ENCODE results near the gene CSGALNACT2. TPM values are rescaled to one million over a fixed set of nuclear protein-coding genes. Genes with fewer than 3 reads are reported as not detected.

The CSGALNACT2 gene
- total and polyA plus RNA-seq, 2 donors (not counting 1 experiment from before 2014, with no cell fraction given): 10.9 to 24.0 TPM

DNA sequence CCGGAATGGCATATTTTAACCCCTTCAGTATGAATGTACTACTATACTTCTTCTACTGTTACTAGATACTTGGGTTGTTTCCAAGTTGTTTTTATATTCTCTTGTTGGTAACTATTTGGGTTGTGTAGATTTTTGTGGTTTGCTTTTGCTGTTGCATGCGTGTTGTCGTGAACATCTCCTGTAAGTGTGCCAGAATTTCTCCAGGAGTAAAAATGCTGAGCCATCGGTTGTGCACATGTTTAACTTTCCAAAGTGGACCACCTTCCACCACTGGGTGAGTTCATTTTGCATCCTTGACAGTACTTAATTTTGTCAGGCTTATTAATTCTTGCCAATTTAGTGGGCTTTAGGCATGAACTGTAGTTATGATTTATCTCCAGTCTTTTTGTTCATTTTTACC lies 47.9 kb downstream of the CSGALNACT2 start:
- Mint-ChIP-seq H3K27ac (no peak overlapping the region), H3K4me1 (no peaks in the 10 kb centered on the region), H3K27me3 (no peaks in the 10 kb centered on the region), H3K4me3 (no peak overlapping the region), H3K9me3 (ENCODE audit: insufficient read depth) (no peaks in the 10 kb centered on the region)
- no peak overlapping the region for H2AFZ ChIP-seq (ENCODE audit: insufficient read depth, low read depth, low read length, poor library complexity, severe bottlenecking)
- DNase-seq: no peak
- CTCF ChIA-PET: no interaction called here
- no peaks in the 10 kb centered on the region for H3K27me3 ChIP-seq (replicated peaks in 1 of 4; ENCODE audit: control extremely low read depth in 1 of 4, control insufficient read depth in 3 of 4, insufficient read depth in 4 of 4, low read length in 3 of 4)
- H3K4me3 ChIP-seq (ENCODE audit: control extremely low read depth in 1 of 5, extremely low read depth in 1 of 5, insufficient read depth in 1 of 5, low read depth in 2 of 5, low read length in 4 of 5): no peak overlapping the region
- no peaks in the 10 kb centered on the region for H3K79me2 ChIP-seq (ENCODE audit: control insufficient read depth, insufficient read depth, low read length)
- POLR2A ChIA-PET: no interaction called here
- peaks cover 9% of the 10 kb centered on the region in 2 experiments for H3K36me3 ChIP-seq (replicated peaks in 1 of 2; ENCODE audit: control extremely low read depth in 1 of 2, control insufficient read depth in 1 of 2, extremely low read depth in 1 of 2, insufficient read depth in 2 of 2, low read length in 1 of 2)
- no peak overlapping the region for H3K27ac ChIP-seq (ENCODE audit: low read length in 2 of 2)
- TF ChIP-seq EZH2 (IDR thresholded peaks at IDR 0.05; ENCODE audit: borderline replicate concordance, insufficient read depth, low read depth, low read length, poor library complexity, severe bottlenecking): no peak
- H3K9ac ChIP-seq (ENCODE audit: low read length): no peak overlapping the region
- H3K9me3 ChIP-seq (ENCODE audit: control extremely low read depth in 1 of 3, control insufficient read depth in 2 of 3, insufficient read depth in 1 of 3, low read length in 2 of 3): no peaks in the 10 kb centered on the region
- no peaks in the 10 kb centered on the region for H4K20me1 ChIP-seq (ENCODE audit: control insufficient read depth, insufficient read depth, low read length, poor library complexity, severe bottlenecking)
- no peaks in the 10 kb centered on the region for H3K4me1 ChIP-seq (ENCODE audit: control insufficient read depth in 2 of 2, insufficient read depth in 2 of 2, low read length in 2 of 2)
- intact Hi-C loops (cut with micrococcal nuclease): no loop called here
- no CpG with 5 or more reads among the region's 4 CpGs for WGBS (ENCODE audit: insufficient coverage)
- no peak overlapping the region for H3K4me2 ChIP-seq (replicated peaks; ENCODE audit: low read depth, low read length, poor library complexity, severe bottlenecking)
- no peak for ATAC-seq (ENCODE audit: low read depth)

GRCh38 chr10:43187213-43187612 lies 49.0 kb downstream of the CSGALNACT2 start:
- Mint-ChIP-seq H3K4me1 (no peaks in the 10 kb centered on the region), H3K9me3 (ENCODE audit: insufficient read depth) (no peaks in the 10 kb centered on the region), H3K27ac (no peak overlapping the region), H3K4me3 (no peak overlapping the region), H3K27me3 (no peaks in the 10 kb centered on the region)
- WGBS (ENCODE audit: insufficient coverage): 100% methylated on average over 1 of the region's 3 CpGs
- ChIA-PET POLR2A (no interaction called here), CTCF (no interaction called here)
- H3K27me3 ChIP-seq (replicated peaks in 1 of 4; ENCODE audit: control extremely low read depth in 1 of 4, control insufficient read depth in 3 of 4, insufficient read depth in 4 of 4, low read length in 3 of 4): no peaks in the 10 kb centered on the region
- no peak overlapping the region for H3K9ac ChIP-seq (ENCODE audit: low read length)
- DNase-seq (no peak), ATAC-seq (ENCODE audit: low read depth) (no peak)
- H3K27ac ChIP-seq (ENCODE audit: low read length in 2 of 2): no peak overlapping the region
- peaks cover 0 to 3% (median 0%) of the 10 kb centered on the region in 3 donors for H3K9me3 ChIP-seq (ENCODE audit: control extremely low read depth in 1 of 3, control insufficient read depth in 2 of 3, insufficient read depth in 1 of 3, low read length in 2 of 3)
- no peaks in the 10 kb centered on the region for H3K4me1 ChIP-seq (ENCODE audit: control insufficient read depth in 2 of 2, insufficient read depth in 2 of 2, low read length in 2 of 2)
- no peaks in the 10 kb centered on the region for H4K20me1 ChIP-seq (ENCODE audit: control insufficient read depth, insufficient read depth, low read length, poor library complexity, severe bottlenecking)
- TF ChIP-seq, protein P1, sequence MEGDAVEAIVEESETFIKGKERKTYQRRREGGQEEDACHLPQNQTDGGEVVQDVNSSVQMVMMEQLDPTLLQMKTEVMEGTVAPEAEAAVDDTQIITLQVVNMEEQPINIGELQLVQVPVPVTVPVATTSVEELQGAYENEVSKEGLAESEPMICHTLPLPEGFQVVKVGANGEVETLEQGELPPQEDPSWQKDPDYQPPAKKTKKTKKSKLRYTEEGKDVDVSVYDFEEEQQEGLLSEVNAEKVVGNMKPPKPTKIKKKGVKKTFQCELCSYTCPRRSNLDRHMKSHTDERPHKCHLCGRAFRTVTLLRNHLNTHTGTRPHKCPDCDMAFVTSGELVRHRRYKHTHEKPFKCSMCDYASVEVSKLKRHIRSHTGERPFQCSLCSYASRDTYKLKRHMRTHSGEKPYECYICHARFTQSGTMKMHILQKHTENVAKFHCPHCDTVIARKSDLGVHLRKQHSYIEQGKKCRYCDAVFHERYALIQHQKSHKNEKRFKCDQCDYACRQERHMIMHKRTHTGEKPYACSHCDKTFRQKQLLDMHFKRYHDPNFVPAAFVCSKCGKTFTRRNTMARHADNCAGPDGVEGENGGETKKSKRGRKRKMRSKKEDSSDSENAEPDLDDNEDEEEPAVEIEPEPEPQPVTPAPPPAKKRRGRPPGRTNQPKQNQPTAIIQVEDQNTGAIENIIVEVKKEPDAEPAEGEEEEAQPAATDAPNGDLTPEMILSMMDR (IDR thresholded peaks at IDR 0.05): no peak
- no peak for TF ChIP-seq EZH2 (IDR thresholded peaks at IDR 0.05; ENCODE audit: borderline replicate concordance, insufficient read depth, low read depth, low read length, poor library complexity, severe bottlenecking)
- H3K36me3 ChIP-seq (replicated peaks in 1 of 2; ENCODE audit: control extremely low read depth in 1 of 2, control insufficient read depth in 1 of 2, extremely low read depth in 1 of 2, insufficient read depth in 2 of 2, low read length in 1 of 2): peaks cover 4 to 9% of the 10 kb centered on the region in 2 experiments
- no peak overlapping the region for H3K4me3 ChIP-seq (ENCODE audit: control extremely low read depth in 1 of 5, extremely low read depth in 1 of 5, insufficient read depth in 1 of 5, low read depth in 2 of 5, low read length in 4 of 5)
- no peak overlapping the region for H3K4me2 ChIP-seq (replicated peaks; ENCODE audit: low read depth, low read length, poor library complexity, severe bottlenecking)
- intact Hi-C loops (cut with micrococcal nuclease): no loop called here
- H3K79me2 ChIP-seq (ENCODE audit: control insufficient read depth, insufficient read depth, low read length): no peaks in the 10 kb centered on the region
- H2AFZ ChIP-seq (ENCODE audit: insufficient read depth, low read depth, low read length, poor library complexity, severe bottlenecking): no peak overlapping the region

Measured in B cell (primary cell).